ENCODE data around the gene FUT2.

FUT2 gene

DNA sequence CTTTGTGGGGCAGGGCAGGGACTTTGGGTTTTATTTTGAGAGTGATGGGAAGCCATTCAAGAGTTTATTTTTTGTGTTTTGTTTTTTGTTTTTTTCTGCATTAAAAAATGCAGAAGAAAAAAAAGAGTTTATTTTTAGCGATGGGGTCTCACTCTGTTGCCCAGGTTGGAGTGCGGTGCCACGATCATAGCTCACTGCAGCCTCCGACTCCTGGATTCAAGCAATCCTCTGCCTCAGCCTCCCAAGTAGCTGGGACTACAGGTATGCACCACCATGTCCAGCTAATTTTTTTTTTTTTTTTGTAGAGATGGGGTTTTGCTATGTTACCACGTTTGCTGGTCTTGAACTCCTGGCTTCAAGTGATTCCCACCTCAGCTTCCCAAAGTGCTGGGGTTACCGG is 37.3 kb upstream of the FUT2 start:
- Histone ChIP-seq H3K27me3 (ENCODE audit: control insufficient read depth in 1 of 2, insufficient read depth in 2 of 2, low read length in 2 of 2) (no peaks in the 10 kb centered on the region), H3K9me3 (ENCODE audit: control insufficient read depth in 1 of 2, low read length in 2 of 2) (no peaks in the 10 kb centered on the region), H3K36me3 (ENCODE audit: control insufficient read depth in 1 of 2, insufficient read depth in 2 of 2, low read length in 2 of 2) (no peaks in the 10 kb centered on the region), H3K4me3 (ENCODE audit: low read depth in 1 of 2, low read length in 2 of 2) (no peak overlapping the region), H3K9ac (ENCODE audit: low read depth in 1 of 2, low read length in 2 of 2) (no peak overlapping the region), H3K4me1 (ENCODE audit: control insufficient read depth in 1 of 2, insufficient read depth in 2 of 2, low read length in 2 of 2) (peaks cover 3 to 9% of the 10 kb centered on the region in 2 donors), H3K27ac (ENCODE audit: low read depth, low read length) (no peak overlapping the region)

DNA sequence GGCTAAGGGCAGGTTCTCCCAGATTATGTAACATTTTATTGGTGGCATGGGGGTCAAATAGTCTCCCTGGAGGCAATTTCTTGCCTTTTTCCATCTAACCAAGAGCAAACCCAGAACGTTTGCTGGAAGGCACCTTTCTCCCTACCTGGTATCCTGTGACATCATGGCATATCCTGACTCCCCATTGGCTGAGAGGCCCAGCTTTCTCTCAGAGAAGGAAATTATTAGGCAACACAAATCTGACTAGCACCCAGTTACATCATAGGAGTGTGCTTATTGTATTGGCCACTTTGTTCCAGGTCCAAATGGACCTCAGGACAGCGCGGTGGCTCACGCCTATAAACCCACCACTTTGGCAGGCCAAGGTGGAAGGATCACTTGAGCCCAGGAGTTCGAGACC is 36.0 kb upstream of the FUT2 start:
- H3K9me3 ChIP-seq (ENCODE audit: control insufficient read depth in 1 of 2, low read length in 2 of 2) = no peaks in the 10 kb centered on the region
- no peak overlapping the region for H3K27ac ChIP-seq (ENCODE audit: low read depth, low read length)
- H3K36me3 ChIP-seq (ENCODE audit: control insufficient read depth in 1 of 2, insufficient read depth in 2 of 2, low read length in 2 of 2) = no peaks in the 10 kb centered on the region
- H3K9ac ChIP-seq (ENCODE audit: low read depth in 1 of 2, low read length in 2 of 2) = no peak overlapping the region
- H3K27me3 ChIP-seq (ENCODE audit: control insufficient read depth in 1 of 2, insufficient read depth in 2 of 2, low read length in 2 of 2) = no peaks in the 10 kb centered on the region
- H3K4me1 ChIP-seq (ENCODE audit: control insufficient read depth in 1 of 2, insufficient read depth in 2 of 2, low read length in 2 of 2) = peaks cover 3 to 9% of the 10 kb centered on the region in 2 donors
- no peak overlapping the region for H3K4me3 ChIP-seq (ENCODE audit: low read depth in 1 of 2, low read length in 2 of 2)

DNA sequence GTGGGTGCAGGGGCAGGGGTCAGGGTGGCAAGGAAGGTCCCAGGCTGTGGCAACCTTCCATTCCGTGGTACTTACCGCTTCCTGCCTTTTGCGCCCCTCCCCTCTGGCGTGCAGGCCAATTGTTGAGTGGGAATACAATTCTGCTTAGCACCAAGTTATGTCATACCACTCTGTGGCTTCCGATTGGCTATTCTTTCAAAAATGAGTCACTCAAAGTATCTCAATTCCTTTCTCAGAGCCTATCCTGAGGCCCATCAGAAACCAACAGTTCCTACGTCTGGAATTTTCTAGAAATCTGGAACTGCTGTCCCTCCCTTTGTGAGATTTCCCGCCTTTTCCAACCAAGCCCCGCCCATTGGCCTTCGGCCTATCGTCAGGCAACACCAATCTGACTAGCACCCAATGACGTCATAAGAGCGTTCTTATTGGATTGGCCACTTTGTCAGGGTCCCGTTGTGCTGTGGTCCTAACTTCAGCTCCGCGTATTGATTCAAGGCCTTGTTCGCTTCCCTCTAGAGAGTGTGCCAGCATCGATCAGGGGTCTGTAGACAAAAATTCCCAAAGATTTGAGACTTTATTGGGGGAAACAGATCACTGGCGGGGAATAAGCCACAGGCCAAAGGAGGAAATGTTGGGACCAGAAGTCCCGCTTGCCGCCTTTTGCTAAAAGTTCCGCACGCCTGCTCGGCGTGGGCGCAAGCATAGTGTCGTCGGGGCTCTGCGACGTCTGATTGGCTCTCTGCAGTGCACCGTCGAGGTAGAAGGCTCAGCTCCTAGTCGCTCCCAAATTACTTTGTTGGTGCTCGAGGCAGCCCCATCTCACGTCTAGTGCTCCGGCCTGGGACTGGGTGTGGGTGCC is 34.7 kb upstream of the FUT2 start:
- peak overlapping the region; percentile 4 to 12 for H3K9ac ChIP-seq (ENCODE audit: low read depth in 1 of 2, low read length in 2 of 2)
- H3K4me3 ChIP-seq (ENCODE audit: low read depth in 1 of 2, low read length in 2 of 2) = peak overlapping the region; percentile 44 to 48
- no peaks in the 10 kb centered on the region for H3K36me3 ChIP-seq (ENCODE audit: control insufficient read depth in 1 of 2, insufficient read depth in 2 of 2, low read length in 2 of 2)
- H3K4me1 ChIP-seq (ENCODE audit: control insufficient read depth in 1 of 2, insufficient read depth in 2 of 2, low read length in 2 of 2) = peaks cover 6 to 9% of the 10 kb centered on the region in 2 donors
- no peaks in the 10 kb centered on the region for H3K9me3 ChIP-seq (ENCODE audit: control insufficient read depth in 1 of 2, low read length in 2 of 2)
- no peaks in the 10 kb centered on the region for H3K27me3 ChIP-seq (ENCODE audit: control insufficient read depth in 1 of 2, insufficient read depth in 2 of 2, low read length in 2 of 2)
- no peak overlapping the region for H3K27ac ChIP-seq (ENCODE audit: low read depth, low read length)

DNA sequence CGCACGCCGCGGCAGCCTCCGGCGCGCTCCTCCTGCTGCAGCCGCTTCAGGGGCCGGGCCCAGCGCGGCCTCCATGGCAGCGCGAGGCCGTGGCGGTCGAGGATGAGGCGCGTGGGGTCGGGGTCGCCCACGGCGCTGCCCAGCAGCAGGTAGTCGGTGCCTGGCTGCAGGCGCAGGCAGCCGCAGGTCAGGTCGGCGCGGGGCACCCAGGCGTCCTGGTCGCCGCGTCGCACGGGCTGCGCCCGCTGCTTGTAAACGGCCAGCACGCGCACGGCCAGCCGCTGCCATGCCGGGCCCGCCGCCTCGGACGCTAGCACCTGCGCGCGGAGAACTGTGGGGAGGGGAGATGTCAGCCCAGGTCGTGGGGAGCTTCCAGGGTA is 34.1 kb upstream of the FUT2 start:
- Histone ChIP-seq H3K9me3 (ENCODE audit: control insufficient read depth in 1 of 2, low read length in 2 of 2) (no peaks in the 10 kb centered on the region), H3K27ac (ENCODE audit: low read depth, low read length) (no peak overlapping the region), H3K4me3 (ENCODE audit: low read depth in 1 of 2, low read length in 2 of 2) (no peak overlapping the region), H3K27me3 (ENCODE audit: control insufficient read depth in 1 of 2, insufficient read depth in 2 of 2, low read length in 2 of 2) (no peaks in the 10 kb centered on the region), H3K9ac (ENCODE audit: low read depth in 1 of 2, low read length in 2 of 2) (no peak overlapping the region), H3K36me3 (ENCODE audit: control insufficient read depth in 1 of 2, insufficient read depth in 2 of 2, low read length in 2 of 2) (no peaks in the 10 kb centered on the region), H3K4me1 (ENCODE audit: control insufficient read depth in 1 of 2, insufficient read depth in 2 of 2, low read length in 2 of 2) (peaks cover 8 to 9% of the 10 kb centered on the region in 2 donors)

- no peaks in the 10 kb centered on the region for H3K27me3 ChIP-seq (ENCODE audit: control insufficient read depth in 1 of 2, insufficient read depth in 2 of 2, low read length in 2 of 2)
- no peak overlapping the region for H3K9ac ChIP-seq (ENCODE audit: low read depth in 1 of 2, low read length in 2 of 2)
- H3K9me3 ChIP-seq (ENCODE audit: control insufficient read depth in 1 of 2, low read length in 2 of 2) = no peaks in the 10 kb centered on the region
- H3K36me3 ChIP-seq (ENCODE audit: control insufficient read depth in 1 of 2, insufficient read depth in 2 of 2, low read length in 2 of 2) = no peaks in the 10 kb centered on the region
- H3K27ac ChIP-seq (ENCODE audit: low read depth, low read length) = no peak overlapping the region
- H3K4me3 ChIP-seq (ENCODE audit: low read depth in 1 of 2, low read length in 2 of 2) = no peak overlapping the region
- H3K4me1 ChIP-seq (ENCODE audit: control insufficient read depth in 1 of 2, insufficient read depth in 2 of 2, low read length in 2 of 2) = peaks cover 8 to 9% of the 10 kb centered on the region in 2 donors
Measured at GRCh38 chr19:48663667-48664066, 32.1 kb upstream of the FUT2 start.

- Histone ChIP-seq H3K4me1 (ENCODE audit: control insufficient read depth in 1 of 2, insufficient read depth in 2 of 2, low read length in 2 of 2) (peaks cover 8 to 9% of the 10 kb centered on the region in 2 donors), H3K9ac (ENCODE audit: low read depth in 1 of 2, low read length in 2 of 2) (no peak overlapping the region), H3K4me3 (ENCODE audit: low read depth in 1 of 2, low read length in 2 of 2) (no peak overlapping the region), H3K9me3 (ENCODE audit: control insufficient read depth in 1 of 2, low read length in 2 of 2) (no peaks in the 10 kb centered on the region), H3K36me3 (ENCODE audit: control insufficient read depth in 1 of 2, insufficient read depth in 2 of 2, low read length in 2 of 2) (no peaks in the 10 kb centered on the region), H3K27ac (ENCODE audit: low read depth, low read length) (no peak overlapping the region), H3K27me3 (ENCODE audit: control insufficient read depth in 1 of 2, insufficient read depth in 2 of 2, low read length in 2 of 2) (no peaks in the 10 kb centered on the region)
Measured at GRCh38 chr19:48664476-48664875, 31.3 kb upstream of the FUT2 start.

DNA sequence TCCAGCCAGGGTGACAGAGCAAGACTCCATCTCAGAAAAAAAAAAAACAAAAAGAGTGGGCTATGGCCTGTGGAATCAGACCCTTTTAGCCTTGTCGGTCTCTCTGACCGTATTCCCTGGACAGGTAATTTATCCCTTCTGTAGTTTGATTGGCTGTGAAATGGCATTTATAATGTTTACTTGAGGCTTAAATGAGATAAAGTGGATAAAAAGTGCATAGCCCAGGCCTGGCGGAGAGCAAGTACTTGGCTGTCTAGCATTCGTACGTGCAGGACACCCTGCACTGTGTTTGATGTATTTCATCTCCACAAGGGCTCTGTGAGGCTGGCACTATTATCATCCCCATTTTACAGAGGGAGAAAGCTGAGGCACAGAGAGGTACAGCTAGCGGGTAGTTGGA is 30.0 kb upstream of the FUT2 start:
- Histone ChIP-seq H3K4me3 (ENCODE audit: low read depth in 1 of 2, low read length in 2 of 2) (no peak overlapping the region), H3K27me3 (ENCODE audit: control insufficient read depth in 1 of 2, insufficient read depth in 2 of 2, low read length in 2 of 2) (no peaks in the 10 kb centered on the region), H3K27ac (ENCODE audit: low read depth, low read length) (no peak overlapping the region), H3K36me3 (ENCODE audit: control insufficient read depth in 1 of 2, insufficient read depth in 2 of 2, low read length in 2 of 2) (no peaks in the 10 kb centered on the region), H3K4me1 (ENCODE audit: control insufficient read depth in 1 of 2, insufficient read depth in 2 of 2, low read length in 2 of 2) (peaks cover 6 to 8% of the 10 kb centered on the region in 2 donors), H3K9me3 (ENCODE audit: control insufficient read depth in 1 of 2, low read length in 2 of 2) (no peaks in the 10 kb centered on the region), H3K9ac (ENCODE audit: low read depth in 1 of 2, low read length in 2 of 2) (no peak overlapping the region)

GRCh38 chr19:48668332-48668731 is 27.4 kb upstream of the FUT2 start:
- Histone ChIP-seq H3K4me3 (ENCODE audit: low read depth in 1 of 2, low read length in 2 of 2) (no peak overlapping the region), H3K27me3 (ENCODE audit: control insufficient read depth in 1 of 2, insufficient read depth in 2 of 2, low read length in 2 of 2) (no peaks in the 10 kb centered on the region), H3K27ac (ENCODE audit: low read depth, low read length) (no peak overlapping the region), H3K9me3 (ENCODE audit: control insufficient read depth in 1 of 2, low read length in 2 of 2) (no peaks in the 10 kb centered on the region), H3K4me1 (ENCODE audit: control insufficient read depth in 1 of 2, insufficient read depth in 2 of 2, low read length in 2 of 2) (peaks cover 0 to 5% of the 10 kb centered on the region in 2 donors), H3K9ac (ENCODE audit: low read depth in 1 of 2, low read length in 2 of 2) (no peak overlapping the region), H3K36me3 (ENCODE audit: control insufficient read depth in 1 of 2, insufficient read depth in 2 of 2, low read length in 2 of 2) (no peaks in the 10 kb centered on the region)

DNA sequence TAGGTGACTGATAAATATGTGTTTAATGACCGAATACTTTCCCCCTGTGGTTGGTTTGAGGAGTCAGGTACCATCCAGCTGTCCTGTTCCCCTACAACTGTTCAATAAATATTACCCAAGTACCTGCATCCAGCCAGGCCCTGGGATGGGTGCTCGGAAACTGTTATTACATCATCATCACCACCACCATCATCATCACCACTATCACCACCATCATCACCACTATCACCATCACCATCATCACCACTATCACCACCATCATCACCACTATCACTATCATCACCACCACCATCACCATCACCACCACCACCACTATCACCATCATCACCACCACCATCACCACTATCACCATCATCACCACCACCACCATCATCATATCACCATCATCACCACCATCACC is 27.0 kb upstream of the FUT2 start:
- no peak overlapping the region for H3K9ac ChIP-seq (ENCODE audit: low read depth in 1 of 2, low read length in 2 of 2)
- H3K9me3 ChIP-seq (ENCODE audit: control insufficient read depth in 1 of 2, low read length in 2 of 2) = no peaks in the 10 kb centered on the region
- H3K4me1 ChIP-seq (ENCODE audit: control insufficient read depth in 1 of 2, insufficient read depth in 2 of 2, low read length in 2 of 2) = peaks cover 0 to 5% of the 10 kb centered on the region in 2 donors
- H3K27ac ChIP-seq (ENCODE audit: low read depth, low read length) = no peak overlapping the region
- H3K4me3 ChIP-seq (ENCODE audit: low read depth in 1 of 2, low read length in 2 of 2) = no peak overlapping the region
- H3K36me3 ChIP-seq (ENCODE audit: control insufficient read depth in 1 of 2, insufficient read depth in 2 of 2, low read length in 2 of 2) = no peaks in the 10 kb centered on the region
- no peaks in the 10 kb centered on the region for H3K27me3 ChIP-seq (ENCODE audit: control insufficient read depth in 1 of 2, insufficient read depth in 2 of 2, low read length in 2 of 2)

- H3K27ac ChIP-seq (ENCODE audit: low read depth, low read length) = no peak overlapping the region
- no peak overlapping the region for H3K9ac ChIP-seq (ENCODE audit: low read depth in 1 of 2, low read length in 2 of 2)
- H3K4me3 ChIP-seq (ENCODE audit: low read depth in 1 of 2, low read length in 2 of 2) = no peak overlapping the region
- no peaks in the 10 kb centered on the region for H3K36me3 ChIP-seq (ENCODE audit: control insufficient read depth in 1 of 2, insufficient read depth in 2 of 2, low read length in 2 of 2)
- peaks cover 2 to 7% of the 10 kb centered on the region in 2 donors for H3K4me1 ChIP-seq (ENCODE audit: control insufficient read depth in 1 of 2, insufficient read depth in 2 of 2, low read length in 2 of 2)
- no peaks in the 10 kb centered on the region for H3K27me3 ChIP-seq (ENCODE audit: control insufficient read depth in 1 of 2, insufficient read depth in 2 of 2, low read length in 2 of 2)
- H3K9me3 ChIP-seq (ENCODE audit: control insufficient read depth in 1 of 2, low read length in 2 of 2) = no peaks in the 10 kb centered on the region
Measured at GRCh38 chr19:48669903-48670668, 25.7 kb upstream of the FUT2 start.
